ENCODE results near the gene CYB5RL. TPM values are rescaled to one million over a fixed set of nuclear protein-coding genes. Genes with fewer than 3 reads are reported as not detected.

CYB5RL gene
- total RNA-seq, 3 donors from 2014 or later (not counting 1 experiment from before 2014, with no cell fraction given), result 5.6 to 6.7 (median 6.2) TPM

- TF ChIP-seq CTCF (IDR thresholded peaks at IDR 0.05), result no peak
- DNase-seq, result no peak
- H3K27me3 ChIP-seq (ENCODE audit: control insufficient read depth, insufficient read depth, low read length), result no peaks in the 10 kb centered on the region
- Mint-ChIP-seq H3K4me3 (no peak overlapping the region), H3K27ac (peak overlapping the region; percentile 7 to 58), H3K27me3 (ENCODE audit: low read depth in 2 of 2) (no peaks in the 10 kb centered on the region), H3K9me3 (no peaks in the 10 kb centered on the region), H3K36me3 (no peaks in the 10 kb centered on the region), H3K4me1 (peaks cover 5 to 42% of the 10 kb centered on the region in 2 donors)
- peaks cover 9% of the 10 kb centered on the region for H3K36me3 ChIP-seq (ENCODE audit: control insufficient read depth, insufficient read depth, low read length)
- H3K4me1 ChIP-seq (ENCODE audit: control insufficient read depth, insufficient read depth, low read length), result peaks cover 12% of the 10 kb centered on the region
- no peak overlapping the region for H3K27ac ChIP-seq (ENCODE audit: low read length)
- no peak overlapping the region for H3K4me3 ChIP-seq (ENCODE audit: low read length)
- intact Hi-C loops (cut with micrococcal nuclease), result no loop called here
- WGBS (ENCODE audit: insufficient coverage), result 98% methylated on average over 5 of the region's 6 CpGs
- no peak for ATAC-seq
- no peaks in the 10 kb centered on the region for H3K9me3 ChIP-seq (ENCODE audit: control insufficient read depth, insufficient read depth, low read length)
These were observed 25.5 kb upstream of the CYB5RL start for GRCh38 chr1:54225378-54225777.

- Mint-ChIP-seq H3K9me3 (no peaks in the 10 kb centered on the region), H3K27me3 (ENCODE audit: low read depth in 2 of 2) (no peaks in the 10 kb centered on the region), H3K4me1 (peaks cover 4 to 39% of the 10 kb centered on the region in 2 donors), H3K36me3 (no peaks in the 10 kb centered on the region), H3K27ac (peak overlapping the region; percentile 55 to 74), H3K4me3 (no peak overlapping the region)
- H3K36me3 ChIP-seq (ENCODE audit: control insufficient read depth, insufficient read depth, low read length), result peaks cover 13% of the 10 kb centered on the region
- H3K27me3 ChIP-seq (ENCODE audit: control insufficient read depth, insufficient read depth, low read length), result no peaks in the 10 kb centered on the region
- intact Hi-C loops (cut with micrococcal nuclease), result no loop called here
- WGBS (ENCODE audit: insufficient coverage), result 93% methylated on average over 6 of the region's 6 CpGs
- ATAC-seq (no peak), DNase-seq (no peak)
- no peaks in the 10 kb centered on the region for H3K9me3 ChIP-seq (ENCODE audit: control insufficient read depth, insufficient read depth, low read length)
- no peak for TF ChIP-seq CTCF (IDR thresholded peaks at IDR 0.05)
- H3K27ac ChIP-seq (ENCODE audit: low read length), result no peak overlapping the region
- peaks cover 8% of the 10 kb centered on the region for H3K4me1 ChIP-seq (ENCODE audit: control insufficient read depth, insufficient read depth, low read length)
- no peak overlapping the region for H3K4me3 ChIP-seq (ENCODE audit: low read length)
These were observed 24.4 kb upstream of the CYB5RL start for GRCh38 chr1:54224233-54224632.

- peaks cover 15% of the 10 kb centered on the region for H3K36me3 ChIP-seq (ENCODE audit: control insufficient read depth, insufficient read depth, low read length)
- H3K27ac Mint-ChIP-seq, result peak overlapping the region; percentile 55 to 74
- no peak for DNase-seq
- no peak overlapping the region for H3K4me3 ChIP-seq (ENCODE audit: low read length)
- H3K4me1 Mint-ChIP-seq, result peaks cover 0 to 38% of the 10 kb centered on the region in 2 donors
- no peaks in the 10 kb centered on the region for H3K9me3 ChIP-seq (ENCODE audit: control insufficient read depth, insufficient read depth, low read length)
- H3K36me3 Mint-ChIP-seq, result no peaks in the 10 kb centered on the region
- H3K27ac ChIP-seq (ENCODE audit: low read length), result no peak overlapping the region
- ATAC-seq, result no peak
- H3K4me3 Mint-ChIP-seq, result no peak overlapping the region
- no peaks in the 10 kb centered on the region for H3K27me3 ChIP-seq (ENCODE audit: control insufficient read depth, insufficient read depth, low read length)
- H3K9me3 Mint-ChIP-seq, result no peaks in the 10 kb centered on the region
- H3K4me1 ChIP-seq (ENCODE audit: control insufficient read depth, insufficient read depth, low read length), result peaks cover 5% of the 10 kb centered on the region
- intact Hi-C loops (cut with micrococcal nuclease), result no loop called here
- WGBS (ENCODE audit: insufficient coverage), result 95% methylated on average over 16 of the region's 16 CpGs
- H3K27me3 Mint-ChIP-seq (ENCODE audit: low read depth in 2 of 2), result no peaks in the 10 kb centered on the region
- TF ChIP-seq CTCF (IDR thresholded peaks at IDR 0.05), result no peak
These were observed 23.8 kb upstream of the CYB5RL start for GRCh38 chr1:54223441-54224202.

GRCh38 chr1:54222711-54223110 lies 22.9 kb upstream of the CYB5RL start:
- Mint-ChIP-seq H3K36me3 (no peaks in the 10 kb centered on the region), H3K27ac (peak overlapping the region; percentile 22 to 55), H3K27me3 (ENCODE audit: low read depth in 2 of 2) (no peaks in the 10 kb centered on the region), H3K4me1 (peaks cover 0 to 38% of the 10 kb centered on the region in 2 donors), H3K4me3 (no peak overlapping the region), H3K9me3 (no peaks in the 10 kb centered on the region)
- TF ChIP-seq CTCF (IDR thresholded peaks at IDR 0.05), result no peak
- intact Hi-C loops (cut with micrococcal nuclease), result no loop called here
- H3K4me1 ChIP-seq (ENCODE audit: control insufficient read depth, insufficient read depth, low read length), result peaks cover 5% of the 10 kb centered on the region
- H3K27ac ChIP-seq (ENCODE audit: low read length), result no peak overlapping the region
- no peak for ATAC-seq
- no peak for DNase-seq
- H3K9me3 ChIP-seq (ENCODE audit: control insufficient read depth, insufficient read depth, low read length), result no peaks in the 10 kb centered on the region
- H3K36me3 ChIP-seq (ENCODE audit: control insufficient read depth, insufficient read depth, low read length), result peaks cover 20% of the 10 kb centered on the region
- no peak overlapping the region for H3K4me3 ChIP-seq (ENCODE audit: low read length)
- H3K27me3 ChIP-seq (ENCODE audit: control insufficient read depth, insufficient read depth, low read length), result no peaks in the 10 kb centered on the region
- WGBS (ENCODE audit: insufficient coverage), result 80% methylated on average over 6 of the region's 6 CpGs

Measured in natural killer cell (primary cell).